H1 (cell line): Measurements from ENCODE around the gene NDUFS4. TPM values are rescaled to one million over a fixed set of nuclear protein-coding genes. Genes with fewer than 3 reads are reported as not detected.

Source experiments
- CEBPB ChIP-seq: IDR thresholded peaks from 2 replicates; pipeline ENCODE4 v1.6.1; 2012; ENCODE audit warnings: low read depth, low read length
- CHD7 ChIP-seq: fragments of 300-600 bp; sonication (generic); IDR thresholded peaks from 2 replicates; pipeline ENCODE4 v1.7.1; 2012; ENCODE audit warnings: low read length, moderate library complexity, mild to moderate bottlenecking, inconsistent platforms; ENCODE audit not compliant: insufficient replicate concordance
- CTCF ChIP-seq, 3 experiments: IDR thresholded peaks; 1 replicate in 2 of 3; 2 replicates in 1 of 3; pipeline versions ENCODE4 v1.5.1 to v1.6.1; 2011; ENCODE audit warnings: low read length in 3 of 3, mild to moderate bottlenecking in 3 of 3, inconsistent platforms in 2 of 3, low read depth in 1 of 3, moderate library complexity in 1 of 3; ENCODE audit not compliant: insufficient read depth in 1 of 3; ENCODE audit errors: control extremely low read depth in 1 of 3
- NANOG ChIP-seq: IDR thresholded peaks from 2 replicates; pipeline ENCODE4 v1.6.1; 2011; ENCODE audit warnings: low read length, low read depth, mild to moderate bottlenecking, inconsistent platforms; ENCODE audit not compliant: insufficient read depth, poor library complexity, severe bottlenecking
- polyA plus RNA-seq, 7 experiments: library from polyadenylated mRNA; depleted of rRNA in 3 of 7; stranded (reverse) in 5 of 7; unstranded in 2 of 7; fragments of >200 nt in 5 of 7; fragments of 200-250 nt in 2 of 7; gene quantifications; 1 replicate in 5 of 7; 2 replicates in 1 of 7; 4 replicates in 1 of 7; pipeline versions ENCODE4 v1.2.1 to v1.2.3, GENCODE V29; 2011 to 2013; ENCODE audit warnings: missing spikeins in 2 of 7, mixed read lengths in 2 of 7
- total RNA-seq: library from RNA; stranded (reverse); fragmentation: NEBNext Ultra II Directional; extraction: Animal tissue kit (Norgen Biotek cat#: 25700); gene quantifications from 2 replicates; pipeline ENCODE4 v1.2.1, GENCODE V29; 2021

NDUFS4 gene
- total and polyA plus RNA-seq, 2 of the 8 experiments (the other 6 are each of a cell fraction or from before 2014, with no cell fraction given), result 74.6 to 75.9 TPM

GRCh38 chr5:53582225-53582624, 21.8 kb downstream of the NDUFS4 start (continued):
- no peak for TF ChIP-seq CTCF (IDR thresholded peaks at IDR 0.05; ENCODE audit: control extremely low read depth in 1 of 3, insufficient read depth in 1 of 3, low read depth in 1 of 3, low read length in 3 of 3)
- TF ChIP-seq CHD7, result no peak
- TF ChIP-seq NANOG, result no peak
- TF ChIP-seq CEBPB, result no peak
